Panc1 (cell line): ENCODE data around the gene MMP23B. TPM values are rescaled to one million over a fixed set of nuclear protein-coding genes. Genes with fewer than 3 reads are reported as not detected.

Experiments used
- ATAC-seq: fragments of 200-7000 bp; cut with Tn5 transposase; 2 replicates; pipeline ENCODE4 v1.9.1; 2020; ENCODE audit warnings: mild to moderate bottlenecking, moderate library complexity
- BruUV-seq: library from RNA; stranded (reverse); fragments of 400-500 nt; replicated peaks from 2 replicates; lab custom pipeline; 2021; lab: Mats Ljungman, UMichigan
- CTCF ChIA-PET: fragments of 300-600 bp; sonication (Branson Sonifier 250); formaldehyde crosslinking; loops from one replicate; lab custom pipeline; 2022; ENCODE audit warnings: antibody characterized with exemption; lab: Charles Lee
- POLR2A ChIA-PET: fragments of 300-600 bp; sonication (Branson Sonifier 250); formaldehyde crosslinking; loops from one replicate; lab custom pipeline; 2022; ENCODE audit warnings: antibody characterized with exemption; lab: Charles Lee
- DNase-seq: peaks from one replicate; pipeline ENCODE4 v3.0.0-alpha.2; 2010; ENCODE audit warnings: low read depth, low spot score
- H3K27ac ChIP-seq: 2 replicates; pipeline ENCODE4 v1.5.1; 2011; ENCODE audit warnings: mild to moderate bottlenecking, low read length, inconsistent platforms
- H3K27me3 ChIP-seq: fragments of 200-500 bp; sonication (Bioruptor generic); 2 replicates; pipeline ENCODE4 v1.6.0; 2014; ENCODE audit warnings: low read length, inconsistent platforms; ENCODE audit not compliant: control insufficient read depth, insufficient read depth
- H3K36me3 ChIP-seq: fragments of 200-500 bp; sonication (Bioruptor generic); 2 replicates; pipeline ENCODE4 v1.5.1; 2014; ENCODE audit warnings: inconsistent platforms, mild to moderate bottlenecking, low read length, moderate library complexity; ENCODE audit not compliant: control insufficient read depth, insufficient read depth
- H3K4me1 ChIP-seq: 2 replicates; pipeline ENCODE4 v1.5.1; 2011; ENCODE audit warnings: inconsistent platforms, mild to moderate bottlenecking, low read length, moderate library complexity; ENCODE audit not compliant: control insufficient read depth, insufficient read depth
- H3K4me3 ChIP-seq, 2 experiments: 2 replicates each; pipeline ENCODE4 v1.5.1; 2011 to 2012; ENCODE audit warnings: low read depth in 2 of 2, low read length in 2 of 2, mild to moderate bottlenecking in 2 of 2, inconsistent platforms in 1 of 2, moderate library complexity in 1 of 2
- H3K9me3 ChIP-seq: fragments of 200-500 bp; sonication (Bioruptor generic); 2 replicates; pipeline ENCODE4 v1.5.1; 2014; ENCODE audit warnings: low read depth, mild to moderate bottlenecking, inconsistent platforms, low read length, moderate library complexity; ENCODE audit not compliant: control insufficient read depth, insufficient read depth
- POLR2AphosphoS5 ChIP-seq: IDR thresholded peaks from 2 replicates; pipeline ENCODE4 v1.6.1; 2012; ENCODE audit warnings: mild to moderate bottlenecking, low read depth, low read length, moderate library complexity
- SIN3A ChIP-seq: IDR thresholded peaks from 2 replicates; pipeline ENCODE4 v1.6.1; 2012; ENCODE audit warnings: low read depth, mild to moderate bottlenecking, low read length, moderate library complexity, borderline replicate concordance; ENCODE audit not compliant: insufficient read depth
- TCF7L2 ChIP-seq: IDR thresholded peaks from 2 replicates; pipeline ENCODE4 v1.6.1; 2011; ENCODE audit warnings: mild to moderate bottlenecking, low read depth, low read length, inconsistent platforms
- in situ Hi-C: cut with HindIII; loops from 2 replicates; pipeline ENCODE4 v1.10.0; 2016; ENCODE audit warnings: low sequenced_read_pairs, low pct_unique_long_range_greater_than_20kb
- intact Hi-C: fragments of 100-400 bp; cut with micrococcal nuclease; formaldehyde crosslinking; loops from one replicate; pipeline ENCODE4 v1.10.0; 2022; ENCODE audit not compliant: unreplicated experiment
- total RNA-seq: library from RNA; stranded (reverse); gene quantifications from one replicate; pipeline ENCODE4 v1.2.1, GENCODE V29; 2021; ENCODE audit not compliant: unreplicated experiment
- TF ChIP-seq, protein P1 (sequence below), 2 experiments: IDR thresholded peaks; 2 replicates each; pipeline ENCODE4 v1.6.1; 2011 to 2012; ENCODE audit warnings: low read depth in 2 of 2, control low read depth in 1 of 2, low read length in 1 of 2, mild to moderate bottlenecking in 1 of 2, moderate library complexity in 1 of 2; ENCODE audit not compliant: insufficient read depth in 1 of 2
- TF ChIP-seq, protein P2 (sequence below): fragments of 450-650 bp; IDR thresholded peaks from 2 replicates; pipeline ENCODE4 v1.5.1; 2017; ENCODE audit warnings: mild to moderate bottlenecking

Gene MMP23B
- total RNA-seq, 1 experiment from 2014 or later: 5.0 TPM

DNA sequence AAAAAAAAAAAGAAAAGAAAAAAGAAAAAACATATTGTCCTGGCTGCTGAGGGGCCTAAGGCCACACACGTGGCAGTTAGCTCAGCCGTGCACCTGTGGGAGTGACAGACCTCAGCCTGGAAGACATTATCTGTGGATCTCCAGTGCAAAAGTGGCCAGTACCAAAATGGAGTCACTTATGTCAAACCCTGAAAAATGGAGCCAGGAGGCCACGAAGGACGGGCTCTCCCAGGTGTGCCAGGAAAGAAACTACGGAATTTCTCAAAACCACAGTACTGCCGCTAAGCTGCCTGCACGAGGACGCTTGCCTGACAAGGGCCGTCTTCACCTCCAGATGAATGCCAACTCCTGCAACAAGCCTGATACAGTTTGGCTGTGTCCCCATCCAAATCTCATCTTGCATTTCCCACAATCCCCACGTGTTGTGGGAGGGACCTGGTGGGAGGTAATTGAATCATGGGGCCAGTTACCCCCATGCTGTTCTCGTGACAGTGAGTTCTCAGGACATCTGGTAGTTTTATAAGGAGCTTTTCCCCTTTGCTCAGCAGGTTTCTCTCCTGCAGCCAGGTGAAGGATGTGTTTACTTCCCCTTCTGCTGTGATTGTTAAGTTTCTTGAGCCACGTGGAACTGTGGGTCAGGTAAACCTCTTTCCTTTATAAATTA lies 22.0 kb upstream of the MMP23B start:
- ChIA-PET POLR2A (no interaction called here), CTCF (no interaction called here)
- in situ Hi-C loops (no loop called here), intact Hi-C loops (no loop called here)
- H3K27ac ChIP-seq: no peak overlapping the region
- no peaks in the 10 kb centered on the region for H3K27me3 ChIP-seq
- BruUV-seq: no TSS peak
- H3K4me3 ChIP-seq: no peak overlapping the region
- no peak for DNase-seq
- no peaks in the 10 kb centered on the region for H3K9me3 ChIP-seq
- ATAC-seq: no peak
- peaks cover 10% of the 10 kb centered on the region for H3K4me1 ChIP-seq
- TF ChIP-seq SIN3A (no peak), POLR2AphosphoS5 (no peak), TCF7L2 (no peak)
- TF ChIP-seq, protein P1, sequence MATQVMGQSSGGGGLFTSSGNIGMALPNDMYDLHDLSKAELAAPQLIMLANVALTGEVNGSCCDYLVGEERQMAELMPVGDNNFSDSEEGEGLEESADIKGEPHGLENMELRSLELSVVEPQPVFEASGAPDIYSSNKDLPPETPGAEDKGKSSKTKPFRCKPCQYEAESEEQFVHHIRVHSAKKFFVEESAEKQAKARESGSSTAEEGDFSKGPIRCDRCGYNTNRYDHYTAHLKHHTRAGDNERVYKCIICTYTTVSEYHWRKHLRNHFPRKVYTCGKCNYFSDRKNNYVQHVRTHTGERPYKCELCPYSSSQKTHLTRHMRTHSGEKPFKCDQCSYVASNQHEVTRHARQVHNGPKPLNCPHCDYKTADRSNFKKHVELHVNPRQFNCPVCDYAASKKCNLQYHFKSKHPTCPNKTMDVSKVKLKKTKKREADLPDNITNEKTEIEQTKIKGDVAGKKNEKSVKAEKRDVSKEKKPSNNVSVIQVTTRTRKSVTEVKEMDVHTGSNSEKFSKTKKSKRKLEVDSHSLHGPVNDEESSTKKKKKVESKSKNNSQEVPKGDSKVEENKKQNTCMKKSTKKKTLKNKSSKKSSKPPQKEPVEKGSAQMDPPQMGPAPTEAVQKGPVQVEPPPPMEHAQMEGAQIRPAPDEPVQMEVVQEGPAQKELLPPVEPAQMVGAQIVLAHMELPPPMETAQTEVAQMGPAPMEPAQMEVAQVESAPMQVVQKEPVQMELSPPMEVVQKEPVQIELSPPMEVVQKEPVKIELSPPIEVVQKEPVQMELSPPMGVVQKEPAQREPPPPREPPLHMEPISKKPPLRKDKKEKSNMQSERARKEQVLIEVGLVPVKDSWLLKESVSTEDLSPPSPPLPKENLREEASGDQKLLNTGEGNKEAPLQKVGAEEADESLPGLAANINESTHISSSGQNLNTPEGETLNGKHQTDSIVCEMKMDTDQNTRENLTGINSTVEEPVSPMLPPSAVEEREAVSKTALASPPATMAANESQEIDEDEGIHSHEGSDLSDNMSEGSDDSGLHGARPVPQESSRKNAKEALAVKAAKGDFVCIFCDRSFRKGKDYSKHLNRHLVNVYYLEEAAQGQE (IDR thresholded peaks at IDR 0.05; ENCODE audit: insufficient read depth in 1 of 2, low read depth in 2 of 2, low read length in 1 of 2): no peak
- TF ChIP-seq, protein P2, sequence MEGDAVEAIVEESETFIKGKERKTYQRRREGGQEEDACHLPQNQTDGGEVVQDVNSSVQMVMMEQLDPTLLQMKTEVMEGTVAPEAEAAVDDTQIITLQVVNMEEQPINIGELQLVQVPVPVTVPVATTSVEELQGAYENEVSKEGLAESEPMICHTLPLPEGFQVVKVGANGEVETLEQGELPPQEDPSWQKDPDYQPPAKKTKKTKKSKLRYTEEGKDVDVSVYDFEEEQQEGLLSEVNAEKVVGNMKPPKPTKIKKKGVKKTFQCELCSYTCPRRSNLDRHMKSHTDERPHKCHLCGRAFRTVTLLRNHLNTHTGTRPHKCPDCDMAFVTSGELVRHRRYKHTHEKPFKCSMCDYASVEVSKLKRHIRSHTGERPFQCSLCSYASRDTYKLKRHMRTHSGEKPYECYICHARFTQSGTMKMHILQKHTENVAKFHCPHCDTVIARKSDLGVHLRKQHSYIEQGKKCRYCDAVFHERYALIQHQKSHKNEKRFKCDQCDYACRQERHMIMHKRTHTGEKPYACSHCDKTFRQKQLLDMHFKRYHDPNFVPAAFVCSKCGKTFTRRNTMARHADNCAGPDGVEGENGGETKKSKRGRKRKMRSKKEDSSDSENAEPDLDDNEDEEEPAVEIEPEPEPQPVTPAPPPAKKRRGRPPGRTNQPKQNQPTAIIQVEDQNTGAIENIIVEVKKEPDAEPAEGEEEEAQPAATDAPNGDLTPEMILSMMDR: no peak
- no peaks in the 10 kb centered on the region for H3K36me3 ChIP-seq

DNA sequence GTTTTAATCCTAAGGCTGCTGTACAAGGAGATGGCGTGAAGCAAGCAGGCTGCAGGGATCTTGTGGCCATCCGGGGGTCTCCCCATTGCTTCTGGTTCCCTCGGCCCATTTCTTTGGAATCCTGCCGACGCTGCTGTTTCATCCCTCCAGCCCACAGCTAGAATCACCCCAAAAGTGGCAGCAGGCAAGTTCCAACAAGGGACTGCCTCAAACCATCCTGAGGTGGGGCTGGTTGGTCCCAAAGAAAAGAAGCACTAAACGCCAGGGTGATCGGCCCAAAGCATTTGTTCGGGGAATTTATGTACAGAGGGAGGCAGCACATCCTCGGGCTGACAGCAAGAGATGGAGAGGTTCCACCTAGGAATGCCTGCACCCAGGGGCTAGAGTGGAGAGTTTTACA lies 21.2 kb upstream of the MMP23B start:
- peaks cover 10% of the 10 kb centered on the region for H3K4me1 ChIP-seq
- no peaks in the 10 kb centered on the region for H3K36me3 ChIP-seq
- no TSS peak for BruUV-seq
- no peak overlapping the region for H3K4me3 ChIP-seq
- ChIA-PET POLR2A (no interaction called here), CTCF (interaction anchor here (0.5 kb wide), 1 partner anchor 27 kb away, joined by 3 read pairs; no protein-coding TSS in a partner anchor)
- no peaks in the 10 kb centered on the region for H3K9me3 ChIP-seq
- TF ChIP-seq TCF7L2: no peak
- TF ChIP-seq, protein P2: no peak
- TF ChIP-seq POLR2AphosphoS5: no peak
- TF ChIP-seq, protein P1 (IDR thresholded peaks at IDR 0.05; ENCODE audit: insufficient read depth in 1 of 2, low read depth in 2 of 2, low read length in 1 of 2): no peak
- TF ChIP-seq SIN3A: no peak
- DNase-seq: no peak
- intact Hi-C loops: no loop called here
- H3K27me3 ChIP-seq: no peaks in the 10 kb centered on the region
- H3K27ac ChIP-seq: no peak overlapping the region
- ATAC-seq: no peak
- in situ Hi-C loops: no loop called here
